Fibroblast of mammary gland (primary cell): ENCODE measurements around the gene CCL22.
A peak's percentile ranks its signal among the peaks of the same experiment; 100 is the strongest.

Source experiments
- DNase-seq: peaks from one replicate; pipeline ENCODE4 v3.0.0-alpha.2; 2010; ENCODE audit warnings: low read depth
- H3K4me3 ChIP-seq: 2 replicates; pipeline ENCODE4 v1.5.1; 2011; ENCODE audit warnings: low read depth, mild to moderate bottlenecking, low read length, moderate library complexity; ENCODE audit not compliant: control insufficient read depth
- CTCF ChIP-seq: conservative IDR thresholded peaks from 2 replicates; pipeline ENCODE4 v1.5.1; 2011; ENCODE audit warnings: low read depth, low read length, inconsistent platforms; ENCODE audit not compliant: control insufficient read depth, insufficient read depth

CCL22 gene

GRCh38 chr16:57381791-57382534 lies 23.4 kb downstream of the CCL22 start:
- no peak for TF ChIP-seq CTCF
- DNase-seq = no peak
- no peak overlapping the region for H3K4me3 ChIP-seq

- no peak overlapping the region for H3K4me3 ChIP-seq
- TF ChIP-seq CTCF = no peak
- no peak for DNase-seq
Observed at GRCh38 chr16:57382535-57383275, 24.1 kb downstream of the CCL22 start.

GRCh38 chr16:57383276-57384247 lies 25.0 kb downstream of the CCL22 start:
- peak; percentile 34 for DNase-seq
- TF ChIP-seq CTCF = no peak

GRCh38 chr16:57384248-57385070 lies 25.9 kb downstream of the CCL22 start:
- H3K4me3 ChIP-seq = no peak overlapping the region
- TF ChIP-seq CTCF = no peak
- no peak for DNase-seq

More at GRCh38 chr16:57383276-57384247, 25.0 kb downstream of the CCL22 start:
- no peak overlapping the region for H3K4me3 ChIP-seq

- no peak for TF ChIP-seq CTCF
- DNase-seq = no peak
- no peak overlapping the region for H3K4me3 ChIP-seq
Observed at GRCh38 chr16:57385083-57385482, 26.5 kb downstream of the CCL22 start.
